SH-SY5Y (cell line): Measurements from ENCODE around the gene POLK.

ENCODE experiments used
- GATA2 ChIP-seq: IDR thresholded peaks from 2 replicates; pipeline ENCODE4 v1.6.1; 2011; ENCODE audit warnings: mild to moderate bottlenecking, low read depth, low read length
- GATA3 ChIP-seq: IDR thresholded peaks from 2 replicates; pipeline ENCODE4 v1.6.1; 2011; ENCODE audit warnings: low read depth, mild to moderate bottlenecking, low read length, moderate library complexity

The POLK gene

DNA sequence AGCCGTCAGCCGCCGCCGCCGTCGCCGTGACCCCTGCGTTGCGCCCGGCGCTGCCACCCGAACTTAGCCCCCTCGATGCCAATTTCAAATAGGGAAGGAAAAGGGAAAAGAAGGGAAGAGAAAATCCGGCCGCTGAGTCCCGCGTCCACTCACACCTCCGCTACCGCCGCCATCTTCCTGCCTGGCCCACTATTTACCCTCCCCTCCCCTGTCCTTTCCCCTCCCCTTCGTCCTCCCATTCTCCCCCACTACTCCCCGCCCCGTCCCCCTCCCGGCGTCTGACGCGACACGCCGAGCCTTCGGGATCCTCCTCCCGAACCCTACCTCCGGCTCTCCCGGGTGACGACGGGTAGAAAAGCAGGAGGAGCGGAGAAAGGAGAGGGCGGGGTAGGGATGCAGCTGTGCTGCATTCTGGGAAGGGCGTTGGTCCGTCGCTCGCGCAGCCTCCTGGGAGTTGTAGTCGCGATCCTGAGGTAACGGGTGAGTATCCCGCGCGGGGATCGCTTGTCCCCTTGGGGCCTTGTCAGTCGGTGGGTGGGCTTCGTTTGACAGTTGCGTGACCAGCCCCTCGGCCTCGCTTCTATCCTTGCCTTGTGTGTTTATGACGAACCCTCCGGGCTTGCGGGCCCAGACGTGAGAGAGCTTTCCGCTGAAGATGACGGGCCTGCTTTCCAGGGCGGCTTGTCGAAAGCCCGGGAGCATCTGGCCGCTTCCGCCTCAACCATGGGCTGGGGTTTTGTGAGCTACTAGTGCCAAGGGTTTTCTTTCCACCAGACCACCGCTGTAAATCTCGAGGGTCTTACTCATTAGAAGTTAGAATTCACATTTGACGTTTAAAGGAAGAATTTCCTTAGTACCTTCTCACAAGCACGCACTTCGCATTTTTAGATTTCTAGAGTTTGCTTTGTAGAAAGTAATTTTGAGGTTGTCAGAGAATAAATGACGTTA, at the start of gene POLK, which contains the start of gene CERT1:
Gene POLK (plus strand): TSS at position 457 of the 948 bp plus-strand sequence.
Gene CERT1 (minus strand): TSS at position 195 of the 948 bp plus-strand sequence. CDS start 422 bp downstream, outside the sequence.
- no peak for TF ChIP-seq GATA3
- TF ChIP-seq GATA2, result no peak

DNA sequence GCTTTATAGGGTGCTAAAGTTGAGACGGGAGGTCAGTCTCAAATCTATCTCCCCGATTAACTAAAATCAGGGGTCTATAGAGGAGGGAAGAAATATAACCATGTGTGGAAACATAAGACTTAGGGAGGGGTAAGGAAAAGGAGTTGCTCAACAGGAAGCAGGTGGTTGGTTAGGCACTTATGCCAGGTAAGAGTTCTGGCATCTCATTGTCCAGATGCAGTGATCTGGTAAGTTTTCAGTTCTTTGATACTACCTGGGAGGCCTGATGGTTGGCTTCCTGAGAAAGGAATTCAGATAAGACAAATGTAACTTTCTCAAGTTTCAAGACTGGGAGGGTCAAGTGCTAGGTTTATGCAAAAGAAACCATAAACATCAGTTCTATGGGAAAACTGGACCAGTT, 48.0 kb upstream of the POLK start:
- no peak for TF ChIP-seq GATA2
- TF ChIP-seq GATA3, result no peak

DNA sequence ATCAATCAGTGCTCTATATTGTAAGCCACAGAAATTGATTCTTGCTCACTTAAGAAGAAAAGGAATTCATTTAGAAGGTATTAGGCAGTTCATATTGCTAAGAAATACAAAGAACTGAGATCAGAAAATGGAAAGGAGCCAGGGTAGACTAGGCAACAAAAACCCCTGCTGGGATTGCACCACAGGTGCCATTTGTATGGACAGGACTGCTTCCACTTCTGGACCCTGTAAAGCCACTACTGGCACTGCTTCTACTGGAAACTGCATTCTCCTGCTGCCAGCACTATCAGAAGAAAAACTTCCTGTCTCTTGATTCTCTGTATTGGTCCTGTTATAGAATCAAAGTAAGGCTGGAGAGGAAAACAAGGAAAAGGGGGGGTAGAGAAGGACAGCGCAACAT, 46.2 kb upstream of the POLK start:
- no peak for TF ChIP-seq GATA2
- TF ChIP-seq GATA3, result no peak

DNA sequence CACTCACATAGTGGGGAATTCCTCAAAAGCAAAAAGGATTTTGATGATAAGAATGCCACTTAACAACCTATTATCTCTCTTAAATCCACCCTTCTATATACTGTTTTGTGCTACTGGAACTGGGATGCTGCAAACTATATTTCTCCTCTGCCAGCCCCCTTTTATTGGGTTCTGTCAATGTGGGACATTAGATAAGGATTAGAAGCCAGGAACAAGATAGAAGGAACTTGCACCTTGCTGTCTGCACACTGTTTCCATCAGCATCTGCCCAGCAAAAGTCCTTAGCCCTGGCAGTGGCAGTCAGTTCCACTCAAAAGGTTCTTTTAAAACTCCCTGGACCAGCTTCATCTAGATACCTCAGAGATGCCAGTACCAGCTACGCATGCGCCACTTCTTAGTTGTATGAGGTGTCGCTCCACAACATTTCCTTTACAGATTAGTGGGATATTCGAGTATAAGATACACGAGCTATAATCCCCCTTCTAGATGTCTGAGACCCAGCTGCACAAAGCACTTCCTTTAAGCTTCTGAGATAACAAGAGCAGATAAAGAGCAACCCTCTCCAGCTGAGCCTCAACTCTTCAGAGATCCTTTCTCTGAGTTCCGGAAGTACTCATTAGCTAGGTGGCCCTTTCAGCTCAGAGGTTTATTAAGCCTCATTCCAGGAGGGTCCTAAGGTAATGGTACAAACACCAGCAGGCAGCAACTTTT, 45.5 kb upstream of the POLK start:
- TF ChIP-seq GATA3, result no peak
- no peak for TF ChIP-seq GATA2

DNA sequence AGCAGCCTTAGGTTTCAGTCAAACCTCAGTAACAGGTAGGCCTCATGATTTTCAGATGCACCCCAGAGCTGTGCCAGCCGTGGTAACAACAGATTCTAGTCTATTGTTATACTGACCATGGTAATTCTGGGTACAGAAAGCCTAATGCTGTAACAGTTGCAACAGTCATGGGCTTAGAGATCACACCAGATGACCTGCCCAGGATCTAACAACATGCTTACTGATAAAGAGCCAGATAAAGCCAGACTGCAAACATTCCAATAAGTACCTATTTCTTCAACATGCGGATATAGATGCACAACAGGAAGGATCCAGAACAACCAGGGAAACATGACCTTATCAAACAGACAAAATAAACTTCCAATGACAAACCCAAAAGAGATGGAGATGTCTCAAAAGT, 43.1 kb upstream of the POLK start:
- no peak for TF ChIP-seq GATA2
- TF ChIP-seq GATA3, result no peak

DNA sequence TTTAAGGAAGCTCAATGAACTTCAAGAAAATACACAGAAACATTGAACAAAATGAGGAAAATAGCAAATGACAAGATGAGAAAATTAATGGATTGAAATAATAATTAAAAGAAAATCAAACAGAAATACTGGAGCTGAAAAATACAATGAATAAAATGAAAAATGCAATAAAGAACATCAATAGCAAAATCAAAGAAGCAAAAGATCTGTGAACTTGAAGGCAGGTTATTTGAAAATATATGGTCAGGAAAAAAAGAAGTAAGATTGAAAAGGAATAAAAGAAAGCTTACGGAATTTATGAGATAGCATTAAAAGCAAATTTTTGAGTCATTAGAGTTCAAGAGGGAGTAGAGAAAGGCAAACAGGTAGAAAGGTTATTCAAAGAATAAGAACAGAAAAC, 42.7 kb upstream of the POLK start:
- TF ChIP-seq GATA3 (no peak), GATA2 (no peak)

DNA sequence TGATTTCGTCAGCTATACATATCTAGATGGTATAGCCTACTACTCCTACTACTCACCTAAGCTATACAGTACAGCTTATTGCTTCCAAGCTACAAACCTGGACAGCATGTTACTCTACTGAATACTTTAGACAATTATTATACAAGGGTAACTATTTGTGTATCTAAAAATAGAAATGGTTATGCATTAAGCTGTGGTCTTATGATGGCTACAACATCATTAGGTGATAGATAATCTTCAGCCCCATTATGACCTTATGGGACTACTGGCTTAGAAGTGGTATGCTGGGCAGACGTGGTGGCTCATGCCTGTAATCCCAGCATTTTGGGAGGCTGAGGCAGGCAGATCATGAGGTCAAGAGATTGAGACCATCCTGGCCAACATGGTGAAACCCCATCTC, 40.5 kb upstream of the POLK start:
- TF ChIP-seq GATA2 (no peak), GATA3 (no peak)

DNA sequence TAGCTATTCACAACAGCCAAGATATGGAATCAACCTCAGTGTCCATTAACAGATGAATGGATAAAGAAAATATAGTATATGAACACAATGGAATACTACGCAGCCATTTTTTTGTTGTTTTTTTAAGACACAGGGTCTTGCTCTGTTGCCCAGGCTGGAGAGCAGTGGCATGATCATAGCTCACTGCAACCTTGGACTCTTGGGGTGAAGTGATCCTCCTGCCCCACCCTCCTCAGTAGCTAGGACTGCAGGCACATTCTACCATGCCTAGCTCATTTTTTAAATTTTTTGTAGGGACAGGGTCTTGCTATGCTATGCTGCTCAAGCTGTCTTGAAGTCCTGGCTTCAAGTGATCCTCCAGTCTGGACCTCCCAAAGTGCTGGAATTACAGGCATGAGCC, 38.7 kb upstream of the POLK start:
- TF ChIP-seq GATA3, result no peak
- TF ChIP-seq GATA2, result no peak

DNA sequence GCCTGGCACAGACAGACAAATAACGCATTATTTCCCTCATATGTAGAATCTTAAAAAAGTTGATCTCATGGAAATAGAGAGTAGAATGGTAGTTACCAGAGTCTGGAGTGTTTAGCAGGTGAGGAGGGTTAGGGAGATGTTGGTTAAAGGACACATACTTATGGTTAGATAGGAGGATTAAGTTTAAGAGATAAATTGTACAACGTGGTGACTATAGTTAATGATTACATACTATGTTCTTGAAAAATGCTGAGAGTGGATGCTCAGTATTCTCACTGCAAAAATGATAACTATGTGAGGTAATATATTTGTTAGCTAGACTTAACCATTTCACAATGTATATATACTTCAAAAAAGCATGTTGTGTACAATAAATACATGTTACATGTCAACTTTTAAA, 38.2 kb upstream of the POLK start:
- no peak for TF ChIP-seq GATA2
- no peak for TF ChIP-seq GATA3

DNA sequence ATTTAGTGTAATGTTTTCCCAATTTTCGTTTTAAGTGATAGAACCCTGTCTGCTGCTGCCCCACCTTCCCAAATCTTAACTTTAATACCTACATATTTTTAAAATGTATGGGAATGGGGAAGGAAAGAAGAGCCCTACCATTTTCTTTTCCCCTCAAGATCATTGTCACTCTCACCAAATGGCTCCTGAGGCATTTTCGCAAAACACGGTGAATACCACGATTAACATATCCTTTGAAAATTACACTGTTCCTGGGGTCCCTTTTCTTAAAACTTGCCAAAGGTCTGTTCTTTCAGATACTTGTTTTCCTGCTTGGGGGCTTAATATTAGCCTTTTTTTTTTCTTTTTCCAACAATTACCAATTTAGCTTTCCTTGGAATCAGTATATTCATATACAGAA, 36.3 kb upstream of the POLK start:
- no peak for TF ChIP-seq GATA2
- TF ChIP-seq GATA3, result no peak

DNA sequence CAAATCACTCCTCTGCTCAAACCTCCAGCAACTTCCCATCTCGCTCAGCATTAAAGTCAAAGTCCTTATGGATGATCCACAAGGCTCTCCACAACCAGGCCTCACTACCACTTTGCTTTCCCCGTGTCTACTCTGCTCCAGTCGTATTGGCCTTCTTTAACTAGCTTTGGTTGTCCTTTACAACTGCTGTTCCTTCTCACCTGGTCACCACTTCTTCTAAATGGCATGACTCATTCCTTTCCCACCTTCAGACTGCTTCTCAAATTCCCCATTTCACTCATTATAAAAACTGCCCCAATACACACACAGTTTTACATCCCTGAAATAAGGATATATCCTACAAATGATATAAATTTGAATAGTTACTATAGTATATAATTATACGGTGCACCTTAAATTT, 30.7 kb upstream of the POLK start:
- no peak for TF ChIP-seq GATA2
- no peak for TF ChIP-seq GATA3

DNA sequence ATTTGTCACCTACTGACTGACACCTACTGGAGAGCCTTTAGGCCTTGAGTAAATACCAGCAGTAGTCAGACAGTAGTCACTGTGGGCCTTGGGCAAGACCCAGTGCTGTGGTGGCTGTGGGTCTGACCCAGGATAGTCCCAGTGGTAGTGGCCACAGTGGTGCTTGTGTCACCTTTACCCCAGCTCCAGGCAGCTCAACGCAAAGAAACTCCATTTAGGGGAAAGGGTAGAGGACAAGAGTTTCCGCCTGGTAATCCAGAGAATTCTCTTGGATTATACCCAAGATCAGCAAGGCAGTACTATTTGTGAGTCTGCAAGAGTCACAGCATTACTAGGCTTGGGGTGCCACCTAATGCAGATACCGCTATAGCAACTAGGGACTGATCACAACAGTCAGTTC, 29.2 kb upstream of the POLK start:
- TF ChIP-seq GATA3 (no peak), GATA2 (no peak)

DNA sequence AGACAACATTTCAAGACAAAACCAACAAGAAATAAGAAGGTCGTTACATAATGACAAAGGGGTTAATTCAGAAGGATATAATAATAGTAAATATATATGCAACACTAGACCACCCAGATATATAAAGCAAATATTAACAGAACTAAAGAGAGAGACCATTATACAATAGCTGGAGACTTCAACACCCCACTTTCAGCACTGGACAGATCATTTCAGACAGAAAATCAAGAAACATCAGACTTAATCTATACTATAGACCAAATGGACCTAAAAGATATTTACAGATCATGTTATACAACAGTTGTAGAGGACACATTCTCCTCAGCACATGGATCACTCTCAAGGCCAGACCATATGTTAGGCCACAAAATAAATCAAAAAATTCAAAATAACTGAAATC, 27.1 kb upstream of the POLK start:
- TF ChIP-seq GATA2 (no peak), GATA3 (no peak)

DNA sequence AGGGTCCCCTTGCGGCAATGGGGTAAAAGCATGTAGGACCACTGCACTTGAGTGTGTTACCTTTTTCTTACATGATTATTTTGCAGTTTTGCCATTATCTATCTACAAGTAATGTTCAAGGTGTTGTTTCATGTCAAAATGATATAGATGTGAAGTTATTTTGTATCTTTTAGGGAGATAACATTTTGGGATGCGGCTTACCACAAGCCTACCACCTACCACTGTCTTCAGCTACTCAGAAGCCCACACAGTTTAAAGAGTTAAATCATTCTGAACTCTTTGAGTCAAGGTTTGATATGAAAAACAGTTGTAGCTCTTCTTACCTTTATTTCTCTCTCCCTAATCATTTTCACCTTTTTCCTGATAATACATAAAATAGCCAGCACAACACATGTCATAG, 20.1 kb upstream of the POLK start:
- TF ChIP-seq GATA2 (no peak), GATA3 (no peak)

DNA sequence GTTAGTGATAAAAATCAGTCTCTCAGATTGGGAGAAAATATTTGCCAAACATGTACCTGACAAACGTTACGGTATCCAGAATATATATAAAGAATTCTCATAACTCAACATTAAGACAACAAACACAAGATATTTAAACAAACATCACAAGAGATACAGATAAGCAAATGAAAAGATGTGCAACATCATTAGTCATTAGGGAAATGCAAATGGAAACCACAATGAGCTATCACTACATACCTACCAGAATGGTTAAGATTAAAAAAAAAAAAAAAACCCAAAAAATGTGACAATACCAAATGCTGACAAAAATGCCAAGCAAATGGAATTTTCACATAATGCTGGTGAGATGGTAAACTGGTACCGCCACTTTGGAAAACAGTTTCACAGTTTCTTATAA, 15.7 kb upstream of the POLK start:
- TF ChIP-seq GATA3, result no peak
